C4-2B (cell line): ENCODE measurements around the gene DNAJC22.
A peak's percentile ranks its signal among the peaks of the same experiment; 100 is the strongest.

Experiments
- ZFX ChIP-seq: fragments of 450-650 bp; IDR thresholded peaks from 2 replicates; pipeline ENCODE4 v1.6.1; 2017
- TF ChIP-seq, protein P1 (sequence below): fragments of 450-650 bp; conservative IDR thresholded peaks from 2 replicates; pipeline ENCODE4 v1.5.1; 2017; ENCODE audit warnings: mild to moderate bottlenecking

DNA sequence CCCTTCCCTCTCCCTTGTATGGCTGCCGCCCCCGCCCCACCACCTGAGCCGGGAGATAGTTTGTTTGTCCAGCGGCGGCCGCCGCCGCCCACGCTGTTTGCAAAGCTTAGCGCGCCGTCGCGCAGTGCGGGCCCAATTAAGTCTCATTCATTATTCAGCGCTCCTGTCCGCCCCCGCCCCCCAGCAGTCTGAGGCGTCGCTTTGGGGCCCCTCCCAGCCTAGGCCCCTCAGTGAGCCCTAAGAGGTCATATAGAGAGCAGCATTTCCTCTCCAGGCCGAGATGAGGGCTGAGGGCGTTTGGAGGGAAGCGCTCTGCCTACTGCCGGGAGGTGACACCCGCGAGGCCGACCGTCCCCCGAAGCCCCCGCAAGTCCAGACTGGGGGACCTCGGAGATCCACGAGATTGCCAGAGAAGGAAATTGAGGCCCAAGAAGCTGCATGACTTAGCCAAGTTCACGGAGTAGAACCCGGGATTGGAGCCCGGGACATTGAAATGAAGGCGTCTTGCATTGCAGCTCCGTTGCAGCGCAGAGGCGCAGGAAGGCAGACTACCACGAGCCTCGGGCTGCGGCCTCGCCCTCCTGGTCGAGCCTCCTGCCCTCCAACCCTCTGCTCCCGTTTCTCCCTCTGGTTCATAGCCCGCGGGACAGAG is at the start of gene DNAJC22:
- TF ChIP-seq, protein P1, sequence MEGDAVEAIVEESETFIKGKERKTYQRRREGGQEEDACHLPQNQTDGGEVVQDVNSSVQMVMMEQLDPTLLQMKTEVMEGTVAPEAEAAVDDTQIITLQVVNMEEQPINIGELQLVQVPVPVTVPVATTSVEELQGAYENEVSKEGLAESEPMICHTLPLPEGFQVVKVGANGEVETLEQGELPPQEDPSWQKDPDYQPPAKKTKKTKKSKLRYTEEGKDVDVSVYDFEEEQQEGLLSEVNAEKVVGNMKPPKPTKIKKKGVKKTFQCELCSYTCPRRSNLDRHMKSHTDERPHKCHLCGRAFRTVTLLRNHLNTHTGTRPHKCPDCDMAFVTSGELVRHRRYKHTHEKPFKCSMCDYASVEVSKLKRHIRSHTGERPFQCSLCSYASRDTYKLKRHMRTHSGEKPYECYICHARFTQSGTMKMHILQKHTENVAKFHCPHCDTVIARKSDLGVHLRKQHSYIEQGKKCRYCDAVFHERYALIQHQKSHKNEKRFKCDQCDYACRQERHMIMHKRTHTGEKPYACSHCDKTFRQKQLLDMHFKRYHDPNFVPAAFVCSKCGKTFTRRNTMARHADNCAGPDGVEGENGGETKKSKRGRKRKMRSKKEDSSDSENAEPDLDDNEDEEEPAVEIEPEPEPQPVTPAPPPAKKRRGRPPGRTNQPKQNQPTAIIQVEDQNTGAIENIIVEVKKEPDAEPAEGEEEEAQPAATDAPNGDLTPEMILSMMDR, result no peak
- 0 out of 2 replicates have a peak, but pooled peaks have one; percentile 31 for TF ChIP-seq ZFX
